B cell (primary cell): Measurements from ENCODE around the gene SLC38A1. TPM values are rescaled to one million over a fixed set of nuclear protein-coding genes. Genes with fewer than 3 reads are reported as not detected.

Source experiments
- ATAC-seq: fragments of 200-7000 bp; cut with Tn5 transposase; one replicate; pipeline ENCODE4 v1.10.0; 2021; ENCODE audit warnings: low read depth, mild to moderate bottlenecking, moderate number of reproducible peaks, moderate library complexity
- CTCF ChIA-PET: fragments of 350-600 bp; sonication (Branson Sonifier 250); formaldehyde crosslinking; loops from one replicate; lab custom pipeline; 2021; ENCODE audit warnings: antibody characterized with exemption, inconsistent platforms; lab: Charles Lee
- POLR2A ChIA-PET: fragments of 350-600 bp; sonication (Branson Sonifier 250); formaldehyde crosslinking; loops from one replicate; lab custom pipeline; 2021; ENCODE audit warnings: antibody characterized with exemption; lab: Charles Lee
- DNase-seq: peaks from one replicate; pipeline ENCODE4 v3.0.0; 2013
- H2AFZ ChIP-seq: 2 replicates; pipeline ENCODE4 v1.6.1; 2012; ENCODE audit warnings: mild to moderate bottlenecking, low read depth, low read length; ENCODE audit not compliant: insufficient read depth, poor library complexity, severe bottlenecking
- H3K27ac ChIP-seq, 2 donors: 1 replicate in 1 of 2; 2 replicates in 1 of 2; pipeline ENCODE4 v1.5.1; 2012 to 2013; ENCODE audit warnings: low read length in 2 of 2, mild to moderate bottlenecking in 2 of 2, moderate library complexity in 1 of 2
- H3K27me3 ChIP-seq, 4 experiments: fragments of 200-600 bp in 1 of 4; sonication (generic) in 1 of 4; replicated peaks in 1 of 4; 1 replicate in 2 of 4; 2 replicates in 2 of 4; pipeline versions ENCODE4 v1.6.1 to v1.7.0; 2013 to 2016; ENCODE audit warnings: low read length in 3 of 4, mild to moderate bottlenecking in 2 of 4, mixed read lengths in 1 of 4, moderate library complexity in 1 of 4; ENCODE audit not compliant: insufficient read depth in 4 of 4, control insufficient read depth in 3 of 4; ENCODE audit errors: control extremely low read depth in 1 of 4
- H3K36me3 ChIP-seq, 2 experiments: replicated peaks in 1 of 2; 1 replicate in 1 of 2; 2 replicates in 1 of 2; pipeline versions ENCODE4 v1.6.1 to v1.7.1; 2013; ENCODE audit warnings: low read length in 1 of 2; ENCODE audit not compliant: insufficient read depth in 2 of 2, control insufficient read depth in 1 of 2; ENCODE audit errors: control extremely low read depth in 1 of 2, extremely low read depth in 1 of 2
- H3K4me1 ChIP-seq, 2 donors: fragments of 200-600 bp in 1 of 2; sonication (generic) in 1 of 2; 1 replicate in 1 of 2; 2 replicates in 1 of 2; pipeline versions ENCODE4 v1.5.1 to v1.6.1; 2013 to 2017; ENCODE audit warnings: low read length in 2 of 2; ENCODE audit not compliant: control insufficient read depth in 2 of 2, insufficient read depth in 2 of 2
- H3K4me2 ChIP-seq: replicated peaks from 2 replicates; pipeline ENCODE3; 2012; ENCODE audit warnings: mild to moderate bottlenecking, low read depth, low read length; ENCODE audit not compliant: poor library complexity, severe bottlenecking
- H3K4me3 ChIP-seq, 5 experiments: fragments of 200-600 bp in 1 of 5; sonication (generic) in 1 of 5; 1 replicate in 3 of 5; 2 replicates in 2 of 5; pipeline versions ENCODE4 v1.5.1 to v1.7.0; 2011 to 2016; ENCODE audit warnings: low read length in 4 of 5, mild to moderate bottlenecking in 4 of 5, low read depth in 2 of 5, control low read depth in 1 of 5, moderate library complexity in 1 of 5; ENCODE audit not compliant: insufficient read depth in 1 of 5; ENCODE audit errors: control extremely low read depth in 1 of 5, extremely low read depth in 1 of 5
- H3K79me2 ChIP-seq: fragments of 200-600 bp; sonication (generic); one replicate; pipeline ENCODE4 v1.6.0; 2016; ENCODE audit warnings: low read length; ENCODE audit not compliant: control insufficient read depth, insufficient read depth
- H3K9ac ChIP-seq: fragments of 200-600 bp; sonication (generic); 2 replicates; pipeline ENCODE4 v1.6.1; 2017; ENCODE audit warnings: mild to moderate bottlenecking, low read length, moderate library complexity
- H3K9me3 ChIP-seq, 3 donors: one replicate each; pipeline versions ENCODE4 v1.6.1 to v1.7.1; 2013; ENCODE audit warnings: low read length in 2 of 3; ENCODE audit not compliant: control insufficient read depth in 2 of 3, insufficient read depth in 1 of 3; ENCODE audit errors: control extremely low read depth in 1 of 3
- H4K20me1 ChIP-seq: 2 replicates; pipeline ENCODE4 v1.6.0; 2012; ENCODE audit warnings: mild to moderate bottlenecking, low read length; ENCODE audit not compliant: insufficient read depth, control insufficient read depth, poor library complexity, severe bottlenecking
- H3K27ac Mint-ChIP-seq: one replicate; pipeline ENCODE4 v1.8.0; 2021; ENCODE audit warnings: mixed read lengths
- H3K27me3 Mint-ChIP-seq: one replicate; pipeline ENCODE4 v1.8.0; 2021; ENCODE audit warnings: mixed read lengths
- H3K4me1 Mint-ChIP-seq: one replicate; pipeline ENCODE4 v1.8.0; 2021; ENCODE audit warnings: mixed read lengths
- H3K4me3 Mint-ChIP-seq: one replicate; pipeline ENCODE4 v1.8.0; 2021; ENCODE audit warnings: mixed read lengths
- H3K9me3 Mint-ChIP-seq: one replicate; pipeline ENCODE4 v1.8.0; 2022; ENCODE audit warnings: mixed read lengths; ENCODE audit not compliant: insufficient read depth
- EZH2 ChIP-seq: IDR thresholded peaks from 2 replicates; pipeline ENCODE4 v1.6.1; 2012; ENCODE audit warnings: borderline replicate concordance, low read depth, mild to moderate bottlenecking, moderate library complexity, low read length; ENCODE audit not compliant: insufficient read depth, poor library complexity, severe bottlenecking
- WGBS: methylation state at CpG from one replicate; pipeline ENCODE4 v1.1.5; 2013; ENCODE audit warnings: missing lambda C conversion rate; ENCODE audit not compliant: insufficient coverage; 5-methylcytosine and 5-hydroxymethylcytosine counted together
- intact Hi-C: fragments of 100-400 bp; cut with micrococcal nuclease; formaldehyde crosslinking; loops from one replicate; pipeline ENCODE4 v1.10.0; 2022
- polyA plus RNA-seq: library from polyadenylated mRNA; depleted of rRNA; stranded (reverse); fragments of >200 nt; gene quantifications from 2 replicates; pipeline ENCODE4 v1.2.3, GENCODE V29; 2012
- total RNA-seq, 2 donors: library from RNA; stranded (reverse); fragments of 120-200 nt in 1 of 2; gene quantifications; 1 replicate in 1 of 2; 2 replicates in 1 of 2; pipeline versions ENCODE4 v1.2.3 to v1.2.4, GENCODE V29; 2013 to 2022
- TF ChIP-seq, protein P1 (sequence below): fragments of 200-600 bp; IDR thresholded peaks from one replicate; pipeline ENCODE4 v1.8.0; 2022; ENCODE audit warnings: antibody characterized with exemption, mild to moderate bottlenecking

The SLC38A1 gene
- total and polyA plus RNA-seq, 2 donors (not counting 1 experiment from before 2014, with no cell fraction given) = 38.1 to 205 TPM

DNA sequence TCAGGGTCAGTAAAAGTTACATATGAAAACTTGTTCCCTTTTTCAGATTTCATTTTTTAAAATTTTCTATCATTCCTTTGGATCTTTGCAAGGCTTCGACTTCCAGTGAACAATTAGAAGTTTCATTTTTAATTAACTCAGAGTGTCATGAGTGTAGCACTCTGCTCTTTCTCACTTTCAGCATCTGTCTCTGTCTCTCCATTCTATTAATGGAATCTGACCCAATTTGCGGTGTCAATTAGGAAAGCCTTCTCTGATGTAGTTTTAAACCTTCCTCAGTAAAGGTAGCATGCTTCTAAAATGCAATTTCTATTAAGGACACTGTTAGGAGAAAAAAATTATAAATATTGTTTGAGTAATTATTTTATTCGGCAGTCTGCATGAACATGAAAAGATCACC lies 68.3 kb downstream of the SLC38A1 start:
- CTCF ChIA-PET = interaction anchor here (1.1 to 2.6 kb wide), 2 partner anchors 21 to 75 kb away, joined by 3 to 13 read pairs; no protein-coding TSS in a partner anchor
- H4K20me1 ChIP-seq = no peaks in the 10 kb centered on the region
- POLR2A ChIA-PET = no interaction called here
- intact Hi-C loops = no loop called here
- no peaks in the 10 kb centered on the region for H3K4me1 ChIP-seq
- peaks cover 30% of the 10 kb centered on the region for H3K79me2 ChIP-seq
- Mint-ChIP-seq H3K4me3 (no peak overlapping the region), H3K27me3 (no peaks in the 10 kb centered on the region), H3K27ac (no peak overlapping the region), H3K9me3 (no peaks in the 10 kb centered on the region), H3K4me1 (peaks cover 5% of the 10 kb centered on the region)
- no peaks in the 10 kb centered on the region for H3K9me3 ChIP-seq
- H3K36me3 ChIP-seq = peaks cover 19 to 98% of the 10 kb centered on the region in 2 experiments
- H3K27ac ChIP-seq = no peak overlapping the region
- no CpG with 5 or more reads among the region's 3 CpGs for WGBS
- no peak for TF ChIP-seq EZH2
- TF ChIP-seq, protein P1, sequence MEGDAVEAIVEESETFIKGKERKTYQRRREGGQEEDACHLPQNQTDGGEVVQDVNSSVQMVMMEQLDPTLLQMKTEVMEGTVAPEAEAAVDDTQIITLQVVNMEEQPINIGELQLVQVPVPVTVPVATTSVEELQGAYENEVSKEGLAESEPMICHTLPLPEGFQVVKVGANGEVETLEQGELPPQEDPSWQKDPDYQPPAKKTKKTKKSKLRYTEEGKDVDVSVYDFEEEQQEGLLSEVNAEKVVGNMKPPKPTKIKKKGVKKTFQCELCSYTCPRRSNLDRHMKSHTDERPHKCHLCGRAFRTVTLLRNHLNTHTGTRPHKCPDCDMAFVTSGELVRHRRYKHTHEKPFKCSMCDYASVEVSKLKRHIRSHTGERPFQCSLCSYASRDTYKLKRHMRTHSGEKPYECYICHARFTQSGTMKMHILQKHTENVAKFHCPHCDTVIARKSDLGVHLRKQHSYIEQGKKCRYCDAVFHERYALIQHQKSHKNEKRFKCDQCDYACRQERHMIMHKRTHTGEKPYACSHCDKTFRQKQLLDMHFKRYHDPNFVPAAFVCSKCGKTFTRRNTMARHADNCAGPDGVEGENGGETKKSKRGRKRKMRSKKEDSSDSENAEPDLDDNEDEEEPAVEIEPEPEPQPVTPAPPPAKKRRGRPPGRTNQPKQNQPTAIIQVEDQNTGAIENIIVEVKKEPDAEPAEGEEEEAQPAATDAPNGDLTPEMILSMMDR = no peak
- no peaks in the 10 kb centered on the region for H3K27me3 ChIP-seq
- no peak overlapping the region for H3K4me2 ChIP-seq
- H2AFZ ChIP-seq = no peak overlapping the region
- H3K4me3 ChIP-seq = no peak overlapping the region
- ATAC-seq (no peak), DNase-seq (no peak)
- H3K9ac ChIP-seq = no peak overlapping the region

DNA sequence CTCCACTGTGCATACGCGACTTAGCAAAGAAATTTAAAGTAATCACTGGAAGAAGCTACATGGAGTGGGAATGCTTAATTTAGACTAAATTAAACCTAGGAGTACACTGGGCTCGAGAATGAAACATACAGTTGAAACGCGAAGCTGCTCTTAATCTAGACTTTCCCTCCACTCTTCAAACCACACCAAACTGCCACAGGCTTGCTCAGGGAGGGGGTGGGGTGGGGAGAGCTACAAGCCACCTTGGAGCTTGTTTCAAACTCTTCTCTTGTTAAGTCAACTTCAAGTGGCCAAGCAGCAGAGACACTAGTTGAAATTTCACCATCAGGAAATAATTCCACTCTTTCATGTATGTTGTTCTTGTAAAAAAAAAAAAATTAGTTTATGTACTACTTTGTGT lies 69.9 kb downstream of the SLC38A1 start:
- Histone ChIP-seq H3K36me3 (peaks cover 19 to 97% of the 10 kb centered on the region in 2 experiments), H3K9ac (no peak overlapping the region), H2AFZ (no peak overlapping the region), H3K4me3 (no peak overlapping the region), H3K9me3 (peaks cover 0 to 2% (median 0%) of the 10 kb centered on the region in 3 donors), H3K4me2 (no peak overlapping the region), H3K27ac (no peak overlapping the region), H3K27me3 (no peaks in the 10 kb centered on the region), H3K4me1 (no peaks in the 10 kb centered on the region), H3K79me2 (peaks cover 14% of the 10 kb centered on the region), H4K20me1 (no peaks in the 10 kb centered on the region)
- H3K4me1 Mint-ChIP-seq = peaks cover 2% of the 10 kb centered on the region
- CTCF ChIA-PET = interaction anchor here (0.7 to 1.4 kb wide), 2 partner anchors 73 to 100 kb away, joined by 3 to 6 read pairs; no protein-coding TSS in a partner anchor
- DNase-seq (no peak), ATAC-seq (no peak)
- H3K27me3 Mint-ChIP-seq = no peaks in the 10 kb centered on the region
- WGBS = 100% methylated on average over 2 of the region's 5 CpGs
- H3K9me3 Mint-ChIP-seq = no peaks in the 10 kb centered on the region
- POLR2A ChIA-PET = interaction anchor here (0.6 to 0.7 kb wide), 2 partner anchors 8 to 22 kb away, joined by 3 read pairs; no protein-coding TSS in a partner anchor
- intact Hi-C loops = no loop called here
- no peak overlapping the region for H3K4me3 Mint-ChIP-seq
- TF ChIP-seq EZH2 = no peak
- TF ChIP-seq, protein P1 = no peak
- peak overlapping the region; percentile 73 for H3K27ac Mint-ChIP-seq
